Measurements from ENCODE around the gene ARHGAP32.
"Not testable (repeated sequence)": the region's sequence is repeated elsewhere in the genome, so short reads cannot be mapped to it uniquely, and the experiment has no call there.

The ARHGAP32 gene

DNA sequence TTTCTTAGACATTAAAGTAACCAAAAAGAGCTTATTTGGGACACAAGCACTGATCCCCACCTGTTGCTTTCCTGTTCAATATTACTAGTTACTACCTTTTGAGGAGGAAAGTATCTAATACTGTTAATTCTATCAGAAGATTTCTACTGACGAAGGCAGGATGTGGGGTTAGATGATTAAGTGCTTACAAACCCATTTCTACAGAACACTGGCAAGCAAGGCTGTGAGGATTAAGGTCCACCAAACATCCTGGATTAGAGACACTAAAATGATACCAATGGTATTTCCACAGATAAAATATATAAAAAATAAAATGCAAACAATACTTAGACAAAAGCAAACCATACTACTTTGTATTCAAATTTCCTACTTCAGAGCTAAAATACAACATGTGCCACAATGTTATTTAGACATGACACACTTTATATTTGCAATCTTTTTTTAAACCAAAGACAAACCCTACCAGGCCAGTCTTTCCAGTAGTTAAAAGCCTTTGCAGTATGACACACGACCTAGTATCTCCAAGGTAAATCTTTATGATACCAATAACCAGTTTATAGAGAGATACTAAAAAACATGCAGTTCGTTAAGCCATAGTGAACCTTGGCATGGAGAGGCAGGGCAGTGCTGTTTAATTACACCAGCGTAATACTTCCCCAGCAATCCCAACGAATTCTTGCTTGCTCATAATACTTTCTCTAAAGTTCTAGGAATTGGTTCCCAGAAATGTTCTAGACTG lies 178.2 kb downstream of the ARHGAP32 start:
- no peak for DNase-seq

DNA sequence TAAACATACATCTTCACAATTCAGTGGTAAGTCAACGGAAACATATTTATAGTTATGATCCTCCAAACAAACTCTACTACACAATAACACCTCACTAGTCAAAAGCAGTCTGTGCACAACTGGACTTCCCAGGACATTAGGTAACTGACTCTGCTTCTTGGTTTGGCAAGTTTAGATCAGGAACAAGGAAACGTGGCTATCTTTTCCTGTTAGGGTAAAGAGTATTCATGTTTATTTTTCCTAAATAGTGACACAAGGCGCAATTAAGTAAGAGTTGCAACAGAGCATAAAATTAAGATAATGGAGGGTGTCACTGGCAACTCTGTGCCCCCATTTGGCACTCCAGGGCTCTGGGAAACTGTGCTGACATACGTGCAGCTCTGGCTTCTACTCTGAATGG lies 179.2 kb downstream of the ARHGAP32 start:
- no peak for DNase-seq

DNA sequence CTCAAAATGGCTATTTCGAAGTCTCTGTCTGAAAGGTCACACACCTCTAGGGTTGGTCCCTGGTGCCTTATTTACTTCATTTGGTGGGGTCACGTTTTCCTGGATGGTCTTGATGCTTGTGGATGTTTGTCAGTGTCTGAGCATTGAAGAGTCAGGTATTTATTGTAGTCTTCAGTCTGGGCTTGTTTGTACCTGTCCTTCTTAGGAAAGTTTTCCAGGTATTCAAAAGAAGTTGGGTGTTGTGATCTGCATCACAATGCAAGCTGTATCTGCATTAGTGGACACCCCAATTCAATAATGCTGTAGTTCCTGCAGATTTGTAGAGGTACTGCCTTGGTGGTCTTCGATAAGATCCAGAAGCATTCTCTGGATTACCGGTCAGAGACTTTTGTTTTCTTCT lies 186.0 kb downstream of the ARHGAP32 start:
- DNase-seq: no peak

- not testable (repeated sequence) for DNase-seq
Measured at GRCh38 chr11:128999165-128999564, 193.0 kb downstream of the ARHGAP32 start.

- DNase-seq: no peak
Measured at GRCh38 chr11:128988242-128988970, 203.7 kb downstream of the ARHGAP32 start.

- peak; percentile 9 for DNase-seq
Measured at GRCh38 chr11:128985880-128986279, 206.2 kb downstream of the ARHGAP32 start.

GRCh38 chr11:128983023-128983422 lies 209.1 kb downstream of the ARHGAP32 start:
- no peak for DNase-seq

DNA sequence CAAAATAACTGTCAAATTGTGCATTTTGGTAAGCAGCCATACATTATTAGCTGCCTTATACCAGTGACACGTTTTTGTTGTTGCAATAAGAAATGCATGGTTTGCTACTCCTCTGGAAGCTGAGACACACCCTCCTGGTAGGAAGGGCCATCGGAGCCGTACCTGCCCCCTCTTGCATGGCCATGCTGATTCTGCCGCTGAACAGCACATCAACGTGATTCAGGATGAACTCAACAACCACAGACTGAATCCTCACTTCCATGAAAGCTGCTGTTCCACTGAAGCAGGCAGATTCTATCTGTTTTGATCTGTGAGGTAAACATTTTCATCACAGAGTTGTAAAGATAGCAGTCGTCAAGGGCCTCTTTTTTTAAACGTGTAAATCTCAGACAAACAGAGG lies 210.9 kb downstream of the ARHGAP32 start:
- DNase-seq: no peak

GRCh38 chr11:128970598-128971190 lies 221.4 kb downstream of the ARHGAP32 start:
- no peak for DNase-seq

DNA sequence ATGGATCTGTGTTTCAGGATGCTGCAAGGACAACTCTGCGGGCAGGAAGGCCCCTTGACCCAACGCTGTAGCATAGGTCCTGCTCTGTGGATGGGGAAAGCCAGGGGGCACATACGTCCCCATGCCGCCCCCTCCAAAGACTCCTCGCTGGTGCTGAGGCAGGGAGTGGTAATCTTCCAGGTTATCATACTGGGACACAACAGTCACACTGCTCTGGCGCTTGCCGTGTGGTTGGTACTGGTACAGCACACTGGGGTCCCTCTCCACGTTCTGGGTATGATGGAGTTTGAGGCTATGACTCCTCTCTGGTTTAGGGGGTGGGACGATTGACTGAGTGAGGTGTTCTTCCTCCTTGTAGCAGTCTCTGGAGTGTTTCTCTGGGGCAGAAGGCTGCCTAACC lies 223.2 kb downstream of the ARHGAP32 start:
- DNase-seq: no peak

DNA sequence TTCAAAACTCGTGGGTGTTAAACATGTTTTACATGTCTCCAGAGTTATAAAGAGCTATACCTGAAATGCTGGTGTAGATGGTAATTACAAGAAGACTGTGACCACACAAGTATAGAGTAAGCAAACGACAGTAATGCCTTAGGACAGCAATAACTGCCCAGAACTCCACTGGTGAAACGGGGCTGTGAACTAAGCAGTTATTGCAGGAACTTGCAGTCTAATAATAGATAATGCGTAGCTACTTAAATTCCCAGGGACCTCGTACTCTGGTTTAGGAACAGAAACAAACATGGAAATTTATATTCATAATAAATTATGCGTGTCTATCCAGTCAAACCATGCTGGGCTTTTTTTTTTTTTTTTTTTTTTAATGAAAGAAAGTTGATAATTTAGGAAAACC lies 224.5 kb downstream of the ARHGAP32 start:
- DNase-seq: no peak

DNA sequence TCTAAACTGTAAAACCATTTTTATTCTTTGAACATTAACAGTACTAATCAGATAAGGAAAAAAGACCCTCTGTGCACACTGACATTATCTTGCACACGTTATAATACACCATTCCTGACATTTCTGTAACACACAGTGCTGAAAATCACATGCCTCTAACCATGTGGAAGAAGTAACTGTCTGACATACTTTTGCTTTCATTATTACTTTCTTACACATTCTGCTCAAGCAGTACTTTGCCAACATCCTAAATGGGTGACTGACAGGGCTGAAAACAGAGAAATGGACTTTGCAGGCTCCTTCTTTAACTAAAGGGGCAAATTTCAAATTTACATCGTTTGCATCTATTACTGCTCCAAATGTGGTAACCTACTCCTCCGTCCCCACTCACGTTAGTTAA lies 226.6 kb downstream of the ARHGAP32 start:
- peak; percentile 13 for DNase-seq

- DNase-seq: no peak
Measured at GRCh38 chr11:128964463-128964930, 227.6 kb downstream of the ARHGAP32 start.

DNA sequence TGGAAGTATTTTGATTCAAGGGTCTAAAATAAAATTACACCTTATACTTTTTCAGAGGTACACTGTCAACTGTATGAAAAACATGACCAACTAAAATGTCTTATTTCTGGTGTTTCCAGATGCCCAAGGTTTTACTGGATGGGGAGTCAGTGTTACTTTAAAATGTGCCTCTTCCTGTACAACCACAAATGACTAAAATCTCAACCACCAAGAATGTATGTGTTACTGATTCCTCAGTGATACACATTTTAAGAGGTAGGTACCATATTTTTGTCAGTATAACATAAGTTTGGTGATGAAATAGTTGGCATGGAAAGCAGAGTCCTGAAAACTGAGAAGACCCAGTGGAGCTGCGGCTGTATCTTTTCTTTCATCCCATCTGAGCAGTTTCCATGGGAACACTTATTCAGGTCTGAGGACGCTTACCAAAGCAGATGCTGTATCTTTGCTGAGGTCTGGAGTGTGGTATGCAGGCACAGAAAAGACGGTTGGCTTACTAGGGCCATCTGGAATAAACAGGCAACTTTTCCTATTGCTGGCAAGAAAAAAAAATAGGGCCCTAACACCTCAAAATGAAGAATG lies 228.3 kb downstream of the ARHGAP32 start:
- DNase-seq: no peak

GRCh38 chr11:128962896-128963295 lies 229.2 kb downstream of the ARHGAP32 start:
- DNase-seq: no peak

DNA sequence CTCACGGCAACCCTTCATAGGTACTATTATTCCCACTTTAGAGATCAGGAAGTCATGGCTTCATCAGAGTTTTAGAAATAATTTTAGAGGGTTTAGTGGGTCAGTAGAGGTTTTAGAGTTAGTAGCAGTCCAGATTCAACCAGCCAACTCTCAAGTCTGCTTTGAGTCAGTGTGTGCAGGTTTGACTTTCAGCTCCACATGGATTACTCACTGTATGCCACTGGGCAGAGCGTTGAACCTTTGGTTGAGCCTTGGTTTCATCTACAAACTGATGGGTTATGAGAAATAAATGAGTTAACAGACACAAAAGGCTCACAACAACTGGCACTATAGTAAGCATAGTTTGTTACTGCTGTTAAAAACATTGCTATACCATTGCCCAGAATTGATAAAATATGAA lies 230.5 kb downstream of the ARHGAP32 start:
- DNase-seq: no peak

DNA sequence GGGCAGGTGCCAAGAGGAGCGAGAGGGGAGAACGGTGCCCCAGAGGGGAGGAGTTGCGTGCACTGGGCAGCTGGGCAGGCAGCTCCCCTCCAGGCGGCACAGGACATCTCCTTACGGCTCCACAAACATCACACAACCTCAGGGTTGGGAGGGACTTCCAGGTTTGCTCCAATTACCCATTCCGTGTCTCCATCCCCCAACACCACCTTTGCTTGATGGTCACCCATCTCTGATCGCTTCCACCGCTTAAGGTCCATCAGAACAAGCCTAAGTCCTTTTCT lies 235.0 kb downstream of the ARHGAP32 start:
- no peak for DNase-seq

DNA sequence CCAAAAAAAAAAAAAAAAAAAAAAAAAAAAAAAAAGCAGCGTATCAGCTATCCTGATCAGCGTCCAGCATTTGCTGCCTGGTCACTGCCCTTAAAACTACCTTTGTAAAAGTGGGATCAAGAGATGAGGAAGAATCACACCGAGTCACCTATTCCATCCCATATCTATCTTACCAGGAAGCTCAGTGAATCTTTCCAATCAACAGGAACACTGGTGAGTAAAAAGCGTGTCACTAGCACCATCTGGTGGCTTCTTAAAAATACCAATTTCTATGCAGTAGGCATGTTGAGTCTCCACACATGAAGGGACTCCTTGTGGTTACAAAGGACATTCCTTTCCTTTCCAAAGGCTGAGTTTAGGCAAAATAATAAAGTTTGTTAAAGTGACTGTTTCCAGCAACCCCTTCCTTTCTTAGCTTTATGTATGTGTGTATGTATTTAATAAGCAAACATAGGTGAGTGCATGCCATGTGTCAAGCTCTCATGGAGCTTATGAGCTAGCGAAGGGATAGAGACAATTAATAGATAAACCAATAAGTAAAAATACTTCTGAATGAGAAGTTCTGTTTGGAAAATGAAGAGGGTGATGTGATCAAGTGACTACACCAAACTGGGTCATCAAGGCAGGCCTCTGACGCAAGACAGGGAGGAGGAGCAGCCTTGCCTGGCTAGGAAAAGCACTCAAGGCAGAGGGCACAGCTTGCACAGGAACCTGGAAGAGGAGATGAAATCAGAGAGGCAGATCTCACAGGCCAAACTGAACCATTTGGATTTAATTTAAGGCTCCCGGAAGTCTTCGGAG lies 235.5 kb downstream of the ARHGAP32 start:
- DNase-seq: peak; percentile 75

DNA sequence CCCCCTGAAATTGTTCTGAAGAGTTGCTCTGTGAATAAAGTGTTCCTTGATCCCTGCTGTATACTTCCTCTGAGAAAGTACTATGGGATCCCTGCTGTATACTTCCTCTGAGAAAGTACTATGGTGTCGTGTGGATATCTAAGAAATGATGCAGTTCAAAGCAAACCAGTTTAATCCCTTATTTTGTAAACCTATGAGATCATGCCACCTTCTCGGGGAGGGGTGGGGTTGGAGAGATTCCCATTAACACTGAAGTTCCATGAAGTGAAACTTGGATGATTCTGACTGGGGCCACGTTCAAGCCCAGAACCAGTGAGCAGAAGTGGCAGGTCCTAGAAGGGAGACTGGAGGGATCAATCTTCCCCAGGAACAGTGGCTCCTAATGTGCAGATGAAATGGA lies 236.5 kb downstream of the ARHGAP32 start:
- no peak for DNase-seq

GRCh38 chr11:128953151-128953550 lies 239.0 kb downstream of the ARHGAP32 start:
- DNase-seq: no peak

GRCh38 chr11:128949791-128950454 lies 242.2 kb downstream of the ARHGAP32 start:
- no peak for DNase-seq

- peak; percentile 30 for DNase-seq
Measured at GRCh38 chr11:128948583-128948982, 243.5 kb downstream of the ARHGAP32 start.
